Measurements from ENCODE around the gene BTNL9. TPM values are rescaled to one million over a fixed set of nuclear protein-coding genes. Genes with fewer than 3 reads are reported as not detected.

The BTNL9 gene
- total and polyA plus RNA-seq, 7 donors: 10.4 to 26.3 (median 20.0) TPM

- no peak for ATAC-seq
- TF ChIP-seq, protein P1, sequence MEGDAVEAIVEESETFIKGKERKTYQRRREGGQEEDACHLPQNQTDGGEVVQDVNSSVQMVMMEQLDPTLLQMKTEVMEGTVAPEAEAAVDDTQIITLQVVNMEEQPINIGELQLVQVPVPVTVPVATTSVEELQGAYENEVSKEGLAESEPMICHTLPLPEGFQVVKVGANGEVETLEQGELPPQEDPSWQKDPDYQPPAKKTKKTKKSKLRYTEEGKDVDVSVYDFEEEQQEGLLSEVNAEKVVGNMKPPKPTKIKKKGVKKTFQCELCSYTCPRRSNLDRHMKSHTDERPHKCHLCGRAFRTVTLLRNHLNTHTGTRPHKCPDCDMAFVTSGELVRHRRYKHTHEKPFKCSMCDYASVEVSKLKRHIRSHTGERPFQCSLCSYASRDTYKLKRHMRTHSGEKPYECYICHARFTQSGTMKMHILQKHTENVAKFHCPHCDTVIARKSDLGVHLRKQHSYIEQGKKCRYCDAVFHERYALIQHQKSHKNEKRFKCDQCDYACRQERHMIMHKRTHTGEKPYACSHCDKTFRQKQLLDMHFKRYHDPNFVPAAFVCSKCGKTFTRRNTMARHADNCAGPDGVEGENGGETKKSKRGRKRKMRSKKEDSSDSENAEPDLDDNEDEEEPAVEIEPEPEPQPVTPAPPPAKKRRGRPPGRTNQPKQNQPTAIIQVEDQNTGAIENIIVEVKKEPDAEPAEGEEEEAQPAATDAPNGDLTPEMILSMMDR (IDR thresholded peaks at IDR 0.05): no peak
- Histone ChIP-seq H3K36me3 (ENCODE audit: insufficient read depth in 1 of 2, low read depth in 1 of 2) (no peaks in the 10 kb centered on the region), H3K4me1 (no peaks in the 10 kb centered on the region), H3K27ac (peak overlapping the region; percentile 14), H3K9me3 (no peaks in the 10 kb centered on the region), H3K27me3 (ENCODE audit: insufficient read depth in 3 of 3, low read length in 2 of 3) (peaks cover 0 to 41% (median 9%) of the 10 kb centered on the region in 3 donors), H3K4me3 (peak overlapping the region; percentile 57)
- intact Hi-C loops (cut with DNase I): no loop called here
- DNase-seq: no peak
- WGBS, 3 donors: 50 to 63% (median 60%) methylated on average over 15 of the region's 15 CpGs
These were observed 2.1 kb downstream of the BTNL9 start for GRCh38 chr5:181042036-181042713.

DNA sequence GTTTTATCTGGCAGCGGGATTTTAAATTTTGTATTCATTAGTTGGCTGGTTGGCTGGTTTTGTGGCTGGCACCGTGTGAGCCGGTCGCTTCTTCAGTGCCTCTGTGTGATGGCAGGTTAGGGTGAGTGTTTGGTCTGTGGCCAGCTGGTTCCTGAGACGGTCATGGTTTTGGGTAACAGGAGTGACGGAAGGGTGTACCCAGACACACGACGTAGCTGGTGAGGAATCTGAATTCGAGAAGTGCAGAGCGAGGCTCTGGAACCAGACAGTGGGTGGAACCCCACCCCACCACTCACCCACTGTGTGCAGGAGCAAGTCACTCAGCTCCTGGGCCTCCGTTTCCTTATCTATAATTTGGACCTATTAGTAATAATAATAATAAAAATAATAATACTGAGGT is 2.7 kb downstream of the BTNL9 start:
- Histone ChIP-seq H3K4me3 (peak overlapping the region; percentile 57), H3K4me1 (no peaks in the 10 kb centered on the region), H3K27ac (no peak overlapping the region), H3K36me3 (ENCODE audit: insufficient read depth in 1 of 2, low read depth in 1 of 2) (no peaks in the 10 kb centered on the region), H3K9me3 (no peaks in the 10 kb centered on the region), H3K27me3 (ENCODE audit: insufficient read depth in 3 of 3, low read length in 2 of 3) (peaks cover 0 to 43% (median 9%) of the 10 kb centered on the region in 3 donors)
- DNase-seq (no peak), ATAC-seq (no peak)
- intact Hi-C loops (cut with DNase I): no loop called here
- WGBS, 3 donors: 46 to 56% (median 49%) methylated on average over 11 of the region's 11 CpGs
- TF ChIP-seq, protein P1 (IDR thresholded peaks at IDR 0.05): no peak

DNA sequence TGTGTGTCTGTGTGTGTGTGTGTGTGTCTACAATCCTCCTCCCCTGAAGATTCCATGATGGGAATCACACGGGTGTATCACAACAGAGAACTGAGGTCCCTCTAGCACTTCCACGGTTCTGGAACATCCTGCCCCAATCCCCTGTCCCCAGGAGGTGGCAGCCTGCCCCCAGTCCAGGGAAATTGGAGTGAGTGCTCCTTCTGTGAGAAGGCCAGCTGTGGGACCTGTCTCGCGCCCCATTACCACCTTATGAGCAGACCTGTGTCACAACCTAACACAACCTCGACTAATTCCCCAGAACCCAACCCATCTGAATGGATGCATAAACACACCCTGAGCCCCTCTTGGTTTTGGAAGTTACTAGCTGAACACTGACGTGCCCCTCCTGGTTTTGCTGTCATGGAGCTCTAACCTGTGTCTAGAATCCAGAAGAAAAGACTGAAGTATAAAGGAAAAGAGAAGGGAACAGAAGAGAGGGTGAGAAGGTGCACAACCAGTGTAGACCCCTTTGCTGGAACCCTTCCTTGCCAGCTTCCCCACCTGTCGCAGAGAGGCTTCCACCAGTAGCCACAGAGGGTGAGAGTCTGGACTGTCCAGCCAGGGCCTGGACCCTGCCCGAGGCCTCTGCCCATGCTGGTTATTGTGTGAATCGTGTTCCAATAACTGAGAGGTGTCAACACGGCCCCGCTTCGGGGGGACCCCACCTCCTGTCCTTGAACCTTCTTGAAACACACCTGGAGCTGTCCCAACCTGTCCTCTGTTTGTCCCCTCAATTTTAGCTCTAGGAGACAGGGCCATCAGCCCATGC is 3.4 kb downstream of the BTNL9 start:
- H3K36me3 ChIP-seq (ENCODE audit: insufficient read depth in 1 of 2, low read depth in 1 of 2): no peaks in the 10 kb centered on the region
- H3K4me3 ChIP-seq: peak overlapping the region; percentile 25
- no peak for DNase-seq
- no peaks in the 10 kb centered on the region for H3K9me3 ChIP-seq
- intact Hi-C loops (cut with DNase I): no loop called here
- H3K27ac ChIP-seq: peak overlapping the region; percentile 46
- 65 to 72% (median 69%) methylated on average over 12 of the region's 12 CpGs for WGBS, 3 donors
- TF ChIP-seq, protein P1 (IDR thresholded peaks at IDR 0.05): peak; percentile 5
- ATAC-seq: no peak
- H3K4me1 ChIP-seq: no peaks in the 10 kb centered on the region
- peaks cover 0 to 48% (median 9%) of the 10 kb centered on the region in 3 donors for H3K27me3 ChIP-seq (ENCODE audit: insufficient read depth in 3 of 3, low read length in 2 of 3)

- Histone ChIP-seq H3K36me3 (ENCODE audit: insufficient read depth in 1 of 2, low read depth in 1 of 2) (no peaks in the 10 kb centered on the region), H3K27ac (peak overlapping the region; percentile 46), H3K4me3 (peak overlapping the region; percentile 25), H3K27me3 (ENCODE audit: insufficient read depth in 3 of 3, low read length in 2 of 3) (peaks cover 0 to 51% (median 9%) of the 10 kb centered on the region in 3 donors), H3K9me3 (no peaks in the 10 kb centered on the region), H3K4me1 (no peaks in the 10 kb centered on the region)
- intact Hi-C loops (cut with DNase I): no loop called here
- 67 to 72% (median 67%) methylated on average over 10 of the region's 10 CpGs for WGBS, 3 donors
- TF ChIP-seq, protein P1 (IDR thresholded peaks at IDR 0.05): no peak
- DNase-seq: no peak
- ATAC-seq: no peak
These were observed 4.1 kb downstream of the BTNL9 start for GRCh38 chr5:181044093-181044599.
